PC-3 (cell line): ENCODE data around the gene PPM1D.

Experiments used
- EZH2 ChIP-seq: fragments of 300-600 bp; sonication (generic); IDR thresholded peaks from one replicate; pipeline ENCODE4 v1.6.1; 2017; ENCODE audit warnings: antibody characterized with exemption, mild to moderate bottlenecking, low read length; ENCODE audit not compliant: unreplicated experiment
- TF ChIP-seq, protein P1 (sequence below): fragments of 300-600 bp; sonication (generic); conservative IDR thresholded peaks from 2 replicates; pipeline ENCODE4 v1.5.1; 2017; ENCODE audit warnings: antibody characterized with exemption, low read depth, mild to moderate bottlenecking, low read length

DNA sequence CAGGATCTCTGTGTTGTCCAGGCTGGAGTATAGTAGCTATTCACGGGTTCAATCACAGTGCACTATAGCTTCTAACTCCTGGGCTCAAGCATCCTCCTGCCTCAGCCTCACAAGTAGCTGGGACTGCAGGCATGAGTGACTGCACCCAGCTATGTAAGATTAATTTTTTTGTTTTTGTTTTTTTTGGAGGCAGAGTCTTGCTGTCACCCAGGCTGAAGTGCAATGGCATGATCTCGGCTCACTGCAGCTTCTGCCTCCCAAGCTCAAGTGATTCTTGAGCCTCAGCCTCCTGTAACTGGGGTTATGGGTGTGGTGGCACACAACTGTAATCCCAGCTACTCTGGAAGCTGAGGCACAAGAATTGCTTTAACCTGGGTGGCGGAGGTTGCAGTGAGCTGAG is 15.8 kb downstream of the PPM1D start:
- TF ChIP-seq, protein P1, sequence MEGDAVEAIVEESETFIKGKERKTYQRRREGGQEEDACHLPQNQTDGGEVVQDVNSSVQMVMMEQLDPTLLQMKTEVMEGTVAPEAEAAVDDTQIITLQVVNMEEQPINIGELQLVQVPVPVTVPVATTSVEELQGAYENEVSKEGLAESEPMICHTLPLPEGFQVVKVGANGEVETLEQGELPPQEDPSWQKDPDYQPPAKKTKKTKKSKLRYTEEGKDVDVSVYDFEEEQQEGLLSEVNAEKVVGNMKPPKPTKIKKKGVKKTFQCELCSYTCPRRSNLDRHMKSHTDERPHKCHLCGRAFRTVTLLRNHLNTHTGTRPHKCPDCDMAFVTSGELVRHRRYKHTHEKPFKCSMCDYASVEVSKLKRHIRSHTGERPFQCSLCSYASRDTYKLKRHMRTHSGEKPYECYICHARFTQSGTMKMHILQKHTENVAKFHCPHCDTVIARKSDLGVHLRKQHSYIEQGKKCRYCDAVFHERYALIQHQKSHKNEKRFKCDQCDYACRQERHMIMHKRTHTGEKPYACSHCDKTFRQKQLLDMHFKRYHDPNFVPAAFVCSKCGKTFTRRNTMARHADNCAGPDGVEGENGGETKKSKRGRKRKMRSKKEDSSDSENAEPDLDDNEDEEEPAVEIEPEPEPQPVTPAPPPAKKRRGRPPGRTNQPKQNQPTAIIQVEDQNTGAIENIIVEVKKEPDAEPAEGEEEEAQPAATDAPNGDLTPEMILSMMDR, result no peak
- no peak for TF ChIP-seq EZH2
